HG02973 (cell line): Measurements from ENCODE around the gene SLC48A1.

Experiments used
- ATAC-seq: cut with Tn5 transposase; IDR thresholded peaks from one replicate; pipeline ENCODE4 v1.9.1; 2021; ENCODE audit warnings: moderate library complexity; ENCODE audit not compliant: unreplicated experiment

The SLC48A1 gene

DNA sequence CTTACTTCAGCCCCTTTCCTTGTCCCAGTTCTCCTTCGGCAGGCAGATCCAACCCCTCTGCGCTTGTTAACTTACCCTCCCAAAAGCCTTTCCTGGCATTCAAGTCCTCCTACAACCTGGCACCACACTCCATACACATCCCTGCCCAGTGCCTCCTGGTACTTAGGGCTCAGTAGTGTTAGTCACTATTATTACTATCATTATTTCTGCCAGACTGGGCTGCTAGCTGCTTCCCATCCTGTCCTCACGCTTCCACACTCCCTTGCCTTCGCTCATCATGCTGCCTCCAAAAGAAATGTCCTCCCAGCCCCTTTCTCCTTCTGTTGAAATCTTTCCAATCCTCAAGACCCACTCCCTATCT, 48.3 kb downstream of the SLC48A1 start:
- no peak for ATAC-seq

DNA sequence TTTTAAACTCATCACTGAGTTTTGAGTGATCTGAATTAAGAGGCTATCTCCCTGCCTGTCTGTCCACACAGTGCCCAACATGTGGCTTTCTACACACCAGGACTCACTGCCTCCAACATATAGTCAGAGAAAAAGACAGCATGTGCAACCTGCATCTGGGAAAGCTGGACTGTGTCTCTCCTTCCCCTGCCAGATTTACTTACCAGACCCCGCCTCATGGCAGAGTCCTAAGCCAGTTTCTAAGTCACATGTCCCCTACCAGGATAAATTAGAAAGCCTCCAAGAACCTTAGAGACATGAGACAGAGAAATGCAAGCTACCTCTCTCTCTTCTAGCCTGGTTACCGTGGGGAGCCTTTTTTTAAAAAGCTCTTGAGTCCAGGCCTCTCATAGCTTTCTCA, 49.4 kb downstream of the SLC48A1 start:
- ATAC-seq = no peak

DNA sequence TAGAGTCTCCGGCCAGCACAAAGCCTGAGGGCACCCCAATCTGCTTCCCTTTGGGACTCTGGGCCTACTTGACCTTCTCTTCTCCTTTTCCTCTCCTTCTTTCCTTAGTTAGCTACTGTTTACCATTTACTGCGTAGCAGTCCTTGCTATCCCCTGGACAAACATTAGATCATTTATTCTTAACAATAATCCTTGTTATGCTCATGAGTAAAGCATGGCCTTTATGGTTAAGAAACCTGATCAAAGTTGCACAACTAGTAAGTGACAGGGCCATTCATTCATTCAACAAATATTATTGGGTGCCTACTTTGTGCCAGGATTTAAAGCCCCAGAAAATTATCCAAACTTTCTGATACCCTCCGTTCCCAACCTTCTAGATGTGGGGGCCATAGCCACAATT, 49.8 kb downstream of the SLC48A1 start:
- ATAC-seq = no peak

DNA sequence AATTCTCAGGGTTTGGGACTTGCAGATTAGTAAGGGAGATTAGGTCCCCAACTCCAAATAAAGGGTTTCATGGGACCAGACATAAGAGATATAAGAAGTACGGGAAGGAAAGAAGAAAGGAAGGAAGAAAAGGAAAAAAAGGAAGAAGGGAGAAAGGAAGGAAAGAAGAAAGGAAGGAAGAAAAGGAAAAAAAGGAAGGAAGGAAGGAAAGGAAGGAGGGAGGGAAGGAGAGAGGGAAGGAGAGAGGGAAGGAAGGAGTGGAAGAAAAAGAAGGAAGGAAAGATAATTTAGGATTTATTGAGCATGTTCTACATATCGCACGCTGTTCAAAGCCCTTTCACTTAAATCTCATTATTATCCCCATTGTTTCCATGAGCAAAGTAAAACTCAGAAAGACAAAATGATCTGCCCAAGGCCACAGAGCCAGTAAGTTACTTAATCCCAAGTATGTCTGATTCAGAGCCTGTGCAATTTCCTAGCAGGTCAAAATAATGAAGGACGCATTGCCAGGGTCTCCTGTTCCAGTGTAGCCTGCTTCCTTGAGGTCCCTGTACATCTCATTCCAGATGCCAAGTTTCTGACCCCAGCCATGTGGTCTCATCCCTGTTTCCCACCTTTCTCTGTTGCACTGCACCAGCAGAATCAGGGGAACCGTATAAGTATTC, 50.5 kb downstream of the SLC48A1 start:
- ATAC-seq = no peak

DNA sequence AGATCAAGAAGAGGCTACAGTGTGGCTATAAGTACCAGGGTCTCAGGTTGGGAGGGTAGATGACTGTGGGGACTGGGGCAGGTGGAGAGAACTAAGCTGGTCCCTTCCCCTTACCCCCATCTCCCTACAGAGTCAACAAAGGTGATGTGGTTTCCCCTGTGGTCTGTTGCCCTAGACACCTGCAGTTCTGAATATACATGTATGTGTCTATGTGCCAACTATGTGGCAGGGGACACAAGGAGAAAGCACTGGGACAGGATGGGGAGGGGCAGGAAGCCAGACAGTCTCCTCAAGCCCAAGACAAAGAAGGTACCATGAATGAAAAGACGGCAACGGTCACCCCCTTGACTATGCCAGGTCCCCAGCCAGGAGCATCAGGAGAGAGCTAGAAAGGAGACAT, 51.2 kb downstream of the SLC48A1 start:
- no peak for ATAC-seq

DNA sequence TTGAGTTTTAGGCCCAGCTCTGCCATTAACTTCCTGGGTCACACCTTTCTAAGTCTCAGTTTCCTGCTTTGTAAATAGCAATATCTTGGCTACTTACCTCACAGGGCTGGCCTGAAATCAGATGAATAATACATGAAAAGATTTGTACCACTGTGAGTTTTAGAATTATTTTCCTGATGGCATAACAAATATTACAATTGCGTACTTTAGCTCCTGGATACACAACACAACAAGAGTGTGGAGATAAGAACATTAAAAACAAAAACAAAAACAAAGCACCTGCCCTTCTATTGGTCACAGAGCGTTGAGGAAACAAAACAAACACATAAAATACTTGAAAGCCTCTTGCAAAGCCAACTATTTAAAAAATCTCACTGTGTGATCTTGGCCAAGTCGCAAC, 51.6 kb downstream of the SLC48A1 start:
- ATAC-seq = no peak

DNA sequence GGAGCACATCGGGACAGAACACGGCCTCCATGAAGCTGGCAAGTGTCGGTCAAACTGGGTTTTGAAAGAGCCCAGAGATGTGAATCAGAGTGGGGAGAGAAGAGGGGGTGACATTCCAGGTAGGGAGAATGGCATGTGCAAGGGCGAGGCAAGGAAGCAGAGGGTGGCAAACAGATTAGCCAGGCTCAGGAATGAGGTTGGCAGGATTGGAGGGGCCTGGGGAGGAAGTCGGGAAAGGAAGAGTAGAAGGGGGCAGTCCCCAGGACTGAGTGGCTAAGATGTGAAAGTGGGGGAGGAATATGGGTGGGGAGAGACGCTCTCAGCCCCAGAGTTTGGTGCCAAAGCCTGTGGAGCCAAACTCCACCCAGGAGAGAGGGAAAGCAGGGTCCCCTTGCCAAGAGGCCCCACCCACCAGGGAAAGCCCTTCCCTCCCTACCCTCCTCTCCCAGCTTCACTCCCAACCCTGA, 52.2 kb downstream of the SLC48A1 start:
- no peak for ATAC-seq

DNA sequence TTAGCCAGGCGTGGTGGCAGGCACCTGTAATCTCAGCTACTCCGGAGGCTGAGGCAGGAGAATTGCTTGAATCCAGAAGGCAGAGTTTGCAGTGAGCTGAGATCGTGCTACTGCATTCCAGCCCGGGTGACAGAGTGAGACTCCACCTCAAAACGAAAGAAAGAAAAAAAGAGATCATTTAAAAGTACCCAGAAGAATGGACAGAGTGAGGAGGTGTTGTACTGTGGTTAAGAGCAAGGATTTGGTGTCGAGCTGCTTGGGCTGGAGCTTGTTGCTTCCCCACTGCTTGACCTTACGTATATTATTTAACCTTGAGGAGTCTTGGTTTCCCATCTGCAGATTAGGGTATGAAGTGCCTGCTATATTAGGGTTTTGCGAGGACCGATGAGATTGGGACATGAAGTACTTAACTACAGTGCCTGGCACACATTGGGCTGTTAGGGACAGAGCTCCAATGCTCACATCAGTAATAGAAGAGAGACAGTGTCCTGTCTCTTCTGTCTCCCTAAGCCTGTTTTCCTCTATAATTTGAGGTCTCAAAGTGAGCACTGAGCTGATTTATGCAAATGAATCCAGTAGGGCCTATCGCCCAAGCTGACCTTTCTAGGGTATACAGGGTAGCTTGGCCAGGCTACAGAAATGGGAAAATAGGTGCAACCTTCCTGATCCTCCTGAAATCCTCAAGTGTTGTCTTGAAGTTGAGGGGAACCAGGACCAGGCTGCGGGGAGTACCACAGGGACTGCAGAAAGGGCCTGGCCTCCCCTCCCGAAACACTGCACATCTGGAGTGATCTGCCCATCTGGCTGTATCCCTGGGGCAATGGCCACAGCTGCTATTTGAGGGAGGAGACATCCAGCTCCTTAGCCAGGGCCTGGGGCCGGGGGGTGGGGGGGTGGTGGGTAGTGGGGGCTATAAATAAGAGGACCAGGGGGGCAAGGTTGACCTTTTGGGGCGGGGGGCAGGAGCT, 55.3 kb downstream of the SLC48A1 start:
- ATAC-seq = no peak

DNA sequence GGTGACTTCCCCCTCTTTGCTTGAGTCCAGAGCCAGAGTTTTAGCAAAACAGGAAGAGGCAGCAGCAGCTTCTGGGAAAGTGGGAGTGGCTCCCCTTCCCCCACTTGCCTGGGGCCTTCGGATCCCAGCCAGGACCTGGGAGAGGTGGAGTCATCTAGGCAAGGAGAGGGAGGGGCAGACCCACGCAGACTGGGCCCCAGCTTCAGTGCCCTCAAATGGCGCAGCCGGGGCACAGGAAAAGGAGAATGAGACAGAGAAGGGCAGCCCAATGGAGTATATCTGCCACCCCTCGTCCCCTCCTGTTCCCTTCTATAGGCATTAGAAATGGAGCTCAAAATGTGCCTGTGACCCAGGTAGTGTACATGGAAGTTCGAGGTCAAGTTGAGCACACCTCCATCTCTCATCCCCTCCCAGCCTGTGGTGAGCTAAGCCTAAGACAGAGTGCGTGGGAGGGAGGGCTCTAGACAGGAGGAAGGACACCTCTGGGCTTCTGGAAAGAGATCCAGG, 56.0 kb downstream of the SLC48A1 start:
- no peak for ATAC-seq

DNA sequence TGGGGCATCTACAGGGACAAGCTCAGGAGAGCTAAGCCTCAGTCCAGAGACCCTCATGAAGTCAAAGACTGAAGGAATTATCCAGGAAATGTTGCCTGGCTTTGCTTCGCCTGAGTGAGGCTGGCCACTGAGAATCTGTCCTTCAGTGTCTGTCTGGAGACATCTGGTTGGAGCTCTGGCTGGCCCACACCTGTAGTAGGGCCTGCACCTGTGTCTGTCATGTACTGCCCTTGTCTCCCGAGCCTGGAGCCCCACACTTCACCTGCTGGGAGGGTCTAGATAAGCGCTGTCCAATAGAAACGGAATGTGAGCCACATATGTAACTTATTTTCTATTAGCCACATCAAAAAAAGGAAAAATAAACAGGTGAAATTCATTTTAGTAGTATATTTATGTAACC, 56.5 kb downstream of the SLC48A1 start:
- no peak for ATAC-seq
